ENCODE results near the gene ZPBP2. TPM values are rescaled to one million over a fixed set of nuclear protein-coding genes. Genes with fewer than 3 reads are reported as not detected.

The ZPBP2 gene
- total RNA-seq, 1 donor = not detected

DNA sequence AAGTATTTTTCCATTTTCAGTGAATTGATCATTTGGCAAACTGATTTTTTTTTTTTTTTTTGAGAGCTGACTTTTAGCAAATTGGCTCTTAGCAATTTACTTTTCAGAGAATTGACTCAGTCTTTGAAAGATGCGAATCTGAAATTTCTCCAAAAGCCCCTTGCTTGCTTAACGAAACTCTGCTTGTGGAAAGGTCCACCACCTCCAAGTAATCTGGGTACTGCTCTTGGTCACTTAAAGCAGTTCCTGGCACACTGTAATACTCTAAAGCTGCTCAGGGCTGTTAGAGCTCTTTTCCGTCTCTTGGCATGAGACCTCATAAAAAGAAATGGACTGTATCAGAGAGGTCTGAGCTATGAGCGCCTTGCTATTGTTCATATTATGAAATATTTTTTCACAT is 47.6 kb downstream of the ZPBP2 start:
- no peaks in the 10 kb centered on the region for H3K9me3 ChIP-seq (ENCODE audit: low read depth, low read length)
- H3K27me3 ChIP-seq (ENCODE audit: insufficient read depth, low read length) = no peaks in the 10 kb centered on the region
- H3K4me1 ChIP-seq (ENCODE audit: insufficient read depth, low read length) = peaks cover 13% of the 10 kb centered on the region
- no peak overlapping the region for H3K4me3 ChIP-seq (ENCODE audit: low read length)

DNA sequence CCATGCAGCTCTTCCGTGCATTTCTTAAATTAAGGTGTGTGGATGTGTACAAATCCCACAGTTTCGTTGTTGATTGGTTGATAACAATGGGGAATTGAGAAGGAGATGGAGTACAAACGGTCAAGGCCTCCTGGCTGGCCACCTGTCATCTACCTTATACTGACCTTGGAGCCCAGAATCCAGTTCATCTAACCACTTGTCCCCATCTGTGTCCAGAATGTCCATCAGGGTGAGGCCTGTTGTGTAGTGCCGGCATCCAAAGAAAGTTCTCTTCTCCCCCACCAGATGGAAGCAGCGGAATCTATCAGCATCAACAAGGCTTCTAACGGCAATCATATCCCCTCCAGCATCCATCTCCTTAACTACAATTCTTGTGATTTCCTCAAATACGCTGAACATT is 48.9 kb downstream of the ZPBP2 start:
- Histone ChIP-seq H3K27me3 (ENCODE audit: insufficient read depth, low read length) (no peaks in the 10 kb centered on the region), H3K4me1 (ENCODE audit: insufficient read depth, low read length) (peaks cover 27% of the 10 kb centered on the region), H3K9me3 (ENCODE audit: low read depth, low read length) (no peaks in the 10 kb centered on the region), H3K4me3 (ENCODE audit: low read length) (no peak overlapping the region)

DNA sequence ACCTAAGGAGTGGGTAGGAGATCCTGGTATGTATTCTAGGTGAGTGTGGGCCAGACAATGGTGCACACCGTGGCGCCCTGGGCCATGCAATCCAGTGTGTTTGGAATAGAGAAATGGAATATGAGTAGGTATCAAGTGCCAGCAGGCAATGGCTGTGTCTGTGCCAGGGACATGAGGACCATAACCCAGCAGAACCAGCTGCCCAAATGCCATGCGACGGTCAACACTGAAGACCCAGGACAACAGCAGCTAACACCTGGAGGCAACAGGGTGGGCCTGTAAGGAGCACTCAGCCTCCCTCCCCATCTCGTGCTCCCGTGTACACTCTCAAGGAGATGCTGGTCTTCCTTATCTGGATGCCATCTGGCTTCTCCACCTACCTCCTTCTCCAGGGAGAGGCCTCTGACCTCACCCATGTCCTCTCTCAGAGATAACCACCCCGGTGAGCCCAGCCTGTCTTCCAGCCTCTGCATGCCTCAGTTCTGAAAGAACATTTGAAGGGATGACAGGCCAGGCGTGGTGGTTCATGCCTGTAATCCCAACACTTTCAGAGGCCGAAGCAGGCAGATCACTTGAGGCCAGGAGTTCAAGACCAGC is 51.2 kb downstream of the ZPBP2 start:
- peaks cover 49% of the 10 kb centered on the region for H3K4me1 ChIP-seq (ENCODE audit: insufficient read depth, low read length)
- no peaks in the 10 kb centered on the region for H3K27me3 ChIP-seq (ENCODE audit: insufficient read depth, low read length)
- no peak overlapping the region for H3K4me3 ChIP-seq (ENCODE audit: low read length)
- H3K9me3 ChIP-seq (ENCODE audit: low read depth, low read length) = no peaks in the 10 kb centered on the region

DNA sequence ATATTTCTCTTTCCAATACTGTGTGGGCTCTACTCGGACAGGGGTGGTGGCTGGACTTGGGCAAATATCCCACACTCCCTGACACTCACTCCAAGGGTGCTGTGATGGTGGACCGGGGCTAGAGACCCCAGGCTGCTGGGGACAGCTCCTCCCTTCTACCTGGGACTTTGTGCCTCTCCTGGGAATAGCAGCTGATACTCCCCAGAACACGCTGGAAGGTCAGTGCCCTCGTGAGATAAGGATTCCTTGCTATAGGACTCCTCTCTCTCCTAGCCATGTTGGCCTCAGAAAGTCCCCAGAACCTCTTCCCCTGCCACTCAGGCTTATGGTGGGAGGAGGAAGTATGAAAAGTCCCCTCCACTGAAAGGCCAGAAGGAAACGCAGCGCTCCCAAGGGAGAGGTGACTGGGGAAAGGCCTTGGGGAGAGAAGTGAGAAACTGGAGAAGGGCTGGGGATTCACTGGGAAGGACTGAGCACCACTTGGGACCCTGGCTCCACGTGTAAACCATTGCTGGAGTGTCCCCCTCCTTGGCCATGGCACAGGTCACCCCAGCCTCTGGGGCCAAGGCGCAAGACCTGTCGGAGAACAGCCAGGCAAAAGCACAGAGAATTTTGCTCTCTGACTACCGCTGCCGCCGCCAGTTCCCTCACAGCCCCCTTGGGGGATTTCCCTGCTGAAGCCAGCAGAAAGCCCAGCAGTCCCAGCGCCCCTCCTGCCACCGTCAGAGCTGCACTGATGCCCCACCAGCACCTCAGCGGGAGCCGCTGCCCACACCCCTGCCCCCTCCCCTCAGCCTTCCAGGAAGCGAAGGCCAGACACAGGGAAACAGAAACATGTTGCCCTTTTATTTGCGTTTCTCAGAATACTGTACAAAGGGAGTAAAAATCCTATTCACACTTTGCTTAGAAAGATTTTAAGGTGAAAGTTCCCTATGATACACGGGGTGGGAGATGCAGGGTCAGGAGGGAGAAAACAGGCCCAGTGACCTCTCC is 52.5 kb downstream of the ZPBP2 start:
- Histone ChIP-seq H3K4me3 (ENCODE audit: low read length) (no peak overlapping the region), H3K27me3 (ENCODE audit: insufficient read depth, low read length) (no peaks in the 10 kb centered on the region), H3K4me1 (ENCODE audit: insufficient read depth, low read length) (peaks cover 63% of the 10 kb centered on the region), H3K9me3 (ENCODE audit: low read depth, low read length) (no peaks in the 10 kb centered on the region)

DNA sequence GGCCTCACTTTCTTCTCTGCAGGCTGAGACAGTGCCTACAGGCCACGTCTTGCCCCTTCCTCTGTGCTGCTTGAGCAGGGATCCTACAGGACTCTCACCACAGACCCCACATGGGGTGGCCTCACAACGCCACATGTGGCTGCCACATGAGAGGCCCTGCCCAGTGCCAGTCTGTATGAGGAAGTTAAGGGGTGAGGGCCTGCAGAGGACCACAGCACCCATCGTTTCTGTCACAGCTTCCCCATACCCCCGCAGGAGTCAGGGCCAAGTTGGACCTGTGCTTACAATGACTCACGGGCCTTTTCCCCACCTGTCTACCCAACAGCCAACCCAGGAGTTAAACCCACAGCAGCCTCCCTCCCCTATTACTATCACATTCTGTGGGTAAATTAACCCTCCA is 53.3 kb downstream of the ZPBP2 start:
- H3K4me1 ChIP-seq (ENCODE audit: insufficient read depth, low read length) = peaks cover 71% of the 10 kb centered on the region
- H3K4me3 ChIP-seq (ENCODE audit: low read length) = no peak overlapping the region
- H3K9me3 ChIP-seq (ENCODE audit: low read depth, low read length) = no peaks in the 10 kb centered on the region
- H3K27me3 ChIP-seq (ENCODE audit: insufficient read depth, low read length) = no peaks in the 10 kb centered on the region

DNA sequence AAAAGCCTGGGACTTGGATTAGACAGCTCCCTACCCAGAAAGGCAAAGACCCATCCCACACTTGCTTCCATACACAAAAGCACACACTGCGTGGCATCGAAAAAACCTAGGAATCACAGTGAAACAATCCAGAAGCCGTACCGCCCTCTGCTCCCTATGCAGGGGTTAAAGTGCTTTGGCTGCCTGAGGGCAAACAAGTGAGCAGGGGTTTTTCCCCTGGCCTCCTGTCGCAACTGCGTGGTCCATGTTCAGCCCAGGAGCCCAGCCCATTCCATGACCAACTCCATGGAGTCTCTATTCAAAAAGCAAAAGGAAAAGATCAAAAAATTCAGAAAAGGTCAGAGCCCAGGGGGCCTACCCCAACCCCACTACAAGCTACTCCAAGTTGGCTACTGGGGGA is 54.0 kb downstream of the ZPBP2 start:
- no peaks in the 10 kb centered on the region for H3K9me3 ChIP-seq (ENCODE audit: low read depth, low read length)
- peaks cover 77% of the 10 kb centered on the region for H3K4me1 ChIP-seq (ENCODE audit: insufficient read depth, low read length)
- H3K27me3 ChIP-seq (ENCODE audit: insufficient read depth, low read length) = no peaks in the 10 kb centered on the region
- no peak overlapping the region for H3K4me3 ChIP-seq (ENCODE audit: low read length)

DNA sequence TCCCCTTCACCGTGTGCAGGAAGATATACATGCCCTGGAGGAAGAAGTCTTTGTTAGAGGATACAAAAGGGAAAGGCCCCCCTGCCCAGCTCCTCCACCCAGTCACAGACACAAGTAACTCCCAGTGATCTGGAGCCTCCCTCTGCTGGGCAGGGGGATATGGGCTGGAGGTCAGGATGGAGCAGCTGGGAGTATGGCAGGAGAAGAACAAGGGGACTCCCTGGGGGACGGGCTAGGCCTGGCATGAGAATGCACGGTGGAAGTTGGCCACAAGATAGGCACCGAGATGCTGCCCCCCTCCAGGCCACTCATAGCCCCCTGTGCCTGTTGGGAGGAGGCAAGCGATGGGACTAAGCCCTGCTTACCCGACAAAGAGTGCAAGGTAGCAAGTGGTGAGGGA is 55.2 kb downstream of the ZPBP2 start:
- no peaks in the 10 kb centered on the region for H3K27me3 ChIP-seq (ENCODE audit: insufficient read depth, low read length)
- H3K4me3 ChIP-seq (ENCODE audit: low read length) = no peak overlapping the region
- no peaks in the 10 kb centered on the region for H3K9me3 ChIP-seq (ENCODE audit: low read depth, low read length)
- peaks cover 82% of the 10 kb centered on the region for H3K4me1 ChIP-seq (ENCODE audit: insufficient read depth, low read length)

DNA sequence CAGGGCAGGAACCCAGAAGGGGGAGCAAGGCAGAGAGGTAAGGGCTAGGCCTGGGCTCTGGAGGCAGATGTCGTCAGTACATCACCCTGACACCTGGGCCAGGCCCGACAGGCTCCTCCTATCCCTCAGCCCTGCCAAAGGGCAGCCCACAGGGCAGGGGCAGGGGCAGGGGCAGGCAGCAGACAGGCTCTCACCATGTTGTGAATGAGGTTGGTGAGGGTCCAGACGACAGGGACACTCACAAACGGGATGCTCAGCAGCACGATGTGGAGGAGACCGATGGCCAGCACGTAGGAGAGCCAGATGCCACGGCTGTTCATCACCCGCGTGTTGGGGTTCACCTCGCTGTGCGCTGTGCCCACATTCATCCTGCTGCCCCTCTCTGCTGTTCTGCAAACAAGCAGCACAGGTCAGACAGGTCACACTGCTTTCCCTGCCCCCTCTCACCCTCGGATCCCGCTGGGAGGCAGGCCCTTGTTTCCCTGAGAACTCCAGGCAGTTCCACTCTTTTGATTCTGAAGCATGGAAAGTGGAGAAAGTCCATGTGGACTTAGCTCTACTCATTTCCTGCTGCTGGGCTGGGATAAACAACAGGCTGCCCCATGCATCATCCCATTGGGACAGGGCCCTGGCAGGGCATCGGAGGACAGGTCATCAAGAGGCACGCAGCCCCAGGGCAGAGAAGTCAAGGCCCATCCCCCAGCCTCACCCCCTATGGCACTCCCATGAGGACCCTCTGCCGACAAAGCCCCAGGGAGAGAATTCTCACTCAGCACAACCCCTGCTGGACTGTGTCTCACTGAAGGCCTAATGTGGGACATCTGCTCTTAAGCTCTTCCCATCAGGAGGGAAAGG is 56.1 kb downstream of the ZPBP2 start:
- H3K4me3 ChIP-seq (ENCODE audit: low read length) = no peak overlapping the region
- H3K9me3 ChIP-seq (ENCODE audit: low read depth, low read length) = no peaks in the 10 kb centered on the region
- no peaks in the 10 kb centered on the region for H3K27me3 ChIP-seq (ENCODE audit: insufficient read depth, low read length)
- peaks cover 85% of the 10 kb centered on the region for H3K4me1 ChIP-seq (ENCODE audit: insufficient read depth, low read length)

DNA sequence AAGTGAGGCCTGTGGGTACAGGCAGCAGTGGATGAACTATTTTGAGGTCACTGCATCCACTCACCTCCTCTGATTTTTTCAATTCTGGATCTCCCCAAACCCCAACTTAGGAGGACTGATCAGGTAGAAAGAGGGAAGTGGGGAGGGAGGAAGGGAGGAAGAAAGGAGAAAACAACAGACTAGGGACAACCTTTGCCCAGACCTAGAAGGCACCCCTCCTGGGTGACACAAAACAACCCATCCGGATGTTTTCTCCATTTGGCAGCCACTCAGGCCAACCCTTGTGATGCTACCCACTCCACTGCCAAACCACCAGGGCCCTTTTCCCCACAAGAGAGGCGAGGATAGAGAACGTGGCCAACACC is 56.7 kb downstream of the ZPBP2 start:
- H3K9me3 ChIP-seq (ENCODE audit: low read depth, low read length) = no peaks in the 10 kb centered on the region
- peaks cover 89% of the 10 kb centered on the region for H3K4me1 ChIP-seq (ENCODE audit: insufficient read depth, low read length)
- no peaks in the 10 kb centered on the region for H3K27me3 ChIP-seq (ENCODE audit: insufficient read depth, low read length)
- H3K4me3 ChIP-seq (ENCODE audit: low read length) = no peak overlapping the region

DNA sequence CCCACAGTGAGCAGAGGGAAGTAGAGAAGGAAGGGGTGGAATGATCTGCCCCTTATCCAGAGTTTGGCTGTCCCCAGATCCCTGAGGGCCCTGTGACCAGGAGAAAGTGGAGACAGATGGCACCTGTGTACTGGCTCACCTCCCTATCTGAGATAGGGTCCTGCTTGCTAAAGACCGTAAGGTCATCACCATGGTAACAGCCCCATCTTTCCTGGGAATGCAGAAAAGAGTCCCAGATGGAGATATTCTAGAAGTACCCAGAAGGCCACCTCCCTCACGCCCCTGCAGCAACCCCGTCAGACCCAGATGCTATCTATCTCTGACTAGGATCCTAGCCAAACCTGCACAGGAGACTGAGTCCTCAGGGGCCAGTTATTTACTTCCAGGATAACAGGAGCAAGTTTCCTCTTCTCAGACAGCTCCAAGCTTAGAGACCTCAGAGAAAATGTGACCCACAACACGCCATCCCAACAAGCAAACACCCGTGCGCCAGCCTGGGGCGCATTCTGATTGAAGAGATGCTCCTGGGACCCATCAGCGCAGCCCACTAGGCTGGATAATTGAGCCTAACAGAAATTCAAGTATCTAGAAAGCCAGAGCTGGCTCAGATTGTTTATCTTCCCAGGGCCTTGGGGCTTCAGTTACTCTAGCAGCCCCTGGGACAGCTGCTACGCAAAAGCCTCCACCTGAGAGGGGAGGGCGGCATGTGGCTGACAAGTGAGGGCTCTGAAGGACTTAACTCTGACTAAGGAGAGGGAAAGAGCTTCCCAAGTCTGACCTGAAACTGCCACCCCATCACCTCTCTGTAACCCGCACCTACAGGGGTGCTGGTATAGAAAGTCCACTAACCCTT is 57.5 kb downstream of the ZPBP2 start:
- Histone ChIP-seq H3K27me3 (ENCODE audit: insufficient read depth, low read length) (no peaks in the 10 kb centered on the region), H3K9me3 (ENCODE audit: low read depth, low read length) (no peaks in the 10 kb centered on the region), H3K4me1 (ENCODE audit: insufficient read depth, low read length) (peaks cover 85% of the 10 kb centered on the region), H3K4me3 (ENCODE audit: low read length) (peak overlapping the region; percentile 63)

DNA sequence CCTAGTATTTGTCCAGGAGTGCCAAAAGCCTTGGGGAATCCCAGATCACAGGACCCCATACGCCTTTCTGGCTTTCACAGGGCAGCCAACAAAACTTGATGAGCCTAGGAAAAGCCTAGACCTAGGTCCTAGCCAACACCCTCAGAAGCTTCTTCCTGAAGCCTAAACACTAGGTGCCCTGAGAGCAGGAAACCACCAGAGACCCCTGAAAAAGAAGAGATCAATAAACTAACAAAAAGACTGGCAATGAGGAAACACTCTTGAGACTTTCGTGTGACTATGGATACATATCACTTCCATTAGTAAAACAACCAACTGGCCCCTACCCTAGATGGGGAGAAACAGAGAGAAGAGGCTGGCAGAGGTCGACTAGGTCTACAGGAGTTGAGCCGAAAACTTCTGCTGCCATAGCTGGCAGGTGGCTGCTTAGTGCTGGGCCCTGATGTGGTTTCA is 58.2 kb downstream of the ZPBP2 start:
- H3K27me3 ChIP-seq (ENCODE audit: insufficient read depth, low read length) = no peaks in the 10 kb centered on the region
- peak overlapping the region; percentile 63 for H3K4me3 ChIP-seq (ENCODE audit: low read length)
- peaks cover 78% of the 10 kb centered on the region for H3K4me1 ChIP-seq (ENCODE audit: insufficient read depth, low read length)

DNA sequence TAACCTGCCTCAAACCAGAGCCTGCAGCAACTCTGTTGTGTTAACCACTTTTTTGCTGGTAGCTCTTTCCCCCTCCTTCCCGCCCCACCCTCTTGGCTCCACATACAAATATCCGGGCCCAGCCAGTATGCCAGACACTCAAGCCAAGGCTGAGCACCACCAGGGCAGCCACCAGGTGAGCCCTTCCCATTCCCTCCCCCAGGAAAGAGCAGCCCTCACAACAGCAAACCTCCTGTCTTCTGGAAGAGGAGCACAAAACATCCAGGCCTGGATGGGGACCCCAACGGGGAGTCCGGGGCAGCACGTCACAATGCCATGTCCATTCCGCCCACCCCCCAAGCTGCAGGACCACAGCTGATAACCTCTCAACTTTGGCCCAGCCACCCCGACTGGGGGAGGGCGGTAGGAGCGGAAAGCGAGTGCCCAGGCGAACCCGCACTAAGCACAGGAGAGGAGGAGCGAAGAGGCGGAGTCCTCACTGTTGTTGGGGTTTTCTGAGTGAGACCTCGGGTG is 58.6 kb downstream of the ZPBP2 start:
- Histone ChIP-seq H3K4me3 (ENCODE audit: low read length) (peak overlapping the region; percentile 63), H3K9me3 (ENCODE audit: low read depth, low read length) (no peaks in the 10 kb centered on the region), H3K27me3 (ENCODE audit: insufficient read depth, low read length) (no peaks in the 10 kb centered on the region), H3K4me1 (ENCODE audit: insufficient read depth, low read length) (peaks cover 73% of the 10 kb centered on the region)

More for the DNA sequence above, 58.2 kb downstream of the ZPBP2 start:
- no peaks in the 10 kb centered on the region for H3K9me3 ChIP-seq (ENCODE audit: low read depth, low read length)
